HepG2 (cell line): ENCODE results near the gene HAS3. TPM values are rescaled to one million over a fixed set of nuclear protein-coding genes. Genes with fewer than 3 reads are reported as not detected.
A peak's percentile ranks its signal among the peaks of the same experiment; 100 is the strongest.

Experiments
- ATAC-seq: fragments of 200-7000 bp; cut with Tn5 transposase; 3 replicates; pipeline ENCODE4 v1.9.1; 2020; ENCODE audit warnings: mild to moderate bottlenecking, moderate library complexity
- BruUV-seq: library from RNA; stranded (reverse); fragments of 400-500 nt; replicated peaks from 2 replicates; lab custom pipeline; 2021; lab: Mats Ljungman, UMichigan
- CTCF ChIA-PET: fragments of 300-600 bp; formaldehyde crosslinking; extraction: SDS; loops from one replicate; lab custom pipeline; 2021; ENCODE audit warnings: low total read pairs, inconsistent platforms, low intra/inter-chr PET ratio; lab: Yijun Ruan, JAX
- POLR2A ChIA-PET: fragments of 350-600 bp; sonication (Branson Sonifier 250); formaldehyde crosslinking; loops from one replicate; lab custom pipeline; 2020; ENCODE audit warnings: antibody characterized with exemption, inconsistent platforms; lab: Yijun Ruan, JAX
- DNase-seq: peaks from one replicate; pipeline ENCODE4 v3.0.0-alpha.2; 2015; ENCODE audit warnings: low spot score
- FAIRE-seq: peaks from 3 replicates; lab custom pipeline; 2011; peaks lifted over from hg19 to GRCh38; lab: Jason Lieb, UNC
- H2AFZ ChIP-seq: one replicate; pipeline ENCODE4 v1.6.1; 2011; ENCODE audit warnings: low read length, inconsistent platforms
- H3K27ac ChIP-seq: fragments of 300-600 bp; 3 replicates; pipeline ENCODE4 v1.8.0; 2011; ENCODE audit warnings: mixed run types, mild to moderate bottlenecking, mixed read lengths, low read length, inconsistent platforms; ENCODE audit not compliant: insufficient read depth; ENCODE audit errors: extremely low read length
- H3K27me3 ChIP-seq, 2 experiments: fragments of 200-600 bp in 1 of 2; 2 replicates in 1 of 2; 3 replicates in 1 of 2; pipeline versions ENCODE4 v1.6.0 to v1.8.0; 2011; ENCODE audit warnings: low read length in 2 of 2, mild to moderate bottlenecking in 2 of 2, moderate library complexity in 2 of 2, inconsistent platforms in 1 of 2; ENCODE audit not compliant: insufficient read depth in 2 of 2, control insufficient read depth in 1 of 2
- H3K36me3 ChIP-seq, 2 experiments: fragments of 200-600 bp in 1 of 2; replicated peaks in 1 of 2; 2 replicates in 1 of 2; 3 replicates in 1 of 2; pipeline versions ENCODE4 v1.5.1 to v1.8.0; 2011; ENCODE audit warnings: low read length in 2 of 2, inconsistent platforms in 1 of 2; ENCODE audit not compliant: insufficient read depth in 2 of 2, control insufficient read depth in 1 of 2
- H3K4me1 ChIP-seq: 2 replicates; pipeline ENCODE4 v1.5.1; 2012; ENCODE audit warnings: low read length, inconsistent platforms; ENCODE audit not compliant: insufficient read depth
- H3K4me2 ChIP-seq: 2 replicates; pipeline ENCODE4 v1.6.0; 2011; ENCODE audit warnings: low read depth, low read length, inconsistent platforms
- H3K4me3 ChIP-seq, 3 experiments: fragments of 200-600 bp in 1 of 3; sonication (generic), shearing (Covaris generic) in 1 of 3; replicated peaks in 1 of 3; 2 replicates each; pipeline ENCODE4 v1.5.1; 2011 to 2016; ENCODE audit warnings: low read length in 3 of 3, inconsistent platforms in 2 of 3, low read depth in 2 of 3, mild to moderate bottlenecking in 2 of 3, control low read depth in 1 of 3, mixed read lengths in 1 of 3; ENCODE audit not compliant: insufficient read depth in 1 of 3
- H3K79me2 ChIP-seq: one replicate; pipeline ENCODE4 v1.6.1; 2011; ENCODE audit warnings: low read length, inconsistent platforms; ENCODE audit not compliant: insufficient read depth
- H3K9ac ChIP-seq: 2 replicates; pipeline ENCODE4 v1.6.0; 2011; ENCODE audit warnings: mild to moderate bottlenecking, low read depth, low read length, inconsistent platforms; ENCODE audit not compliant: insufficient read depth
- H3K9me3 ChIP-seq: 2 replicates; pipeline ENCODE4 v1.5.1; 2012; ENCODE audit warnings: mild to moderate bottlenecking, low read length
- H4K20me1 ChIP-seq: 2 replicates; pipeline ENCODE4 v1.6.0; 2011; ENCODE audit warnings: inconsistent platforms, mild to moderate bottlenecking, low read length, moderate library complexity; ENCODE audit not compliant: insufficient read depth
- CAMTA2 ChIP-seq: sonication (generic); formaldehyde crosslinking; IDR thresholded peaks from 2 replicates; pipeline ENCODE4 v1.4.0; 2020; ENCODE audit warnings: mild to moderate bottlenecking, missing genetic modification reagents, borderline replicate concordance
- CENPT ChIP-seq: sonication (generic); formaldehyde crosslinking; IDR thresholded peaks from 2 replicates; pipeline ENCODE4 v1.8.0; 2022; ENCODE audit warnings: low read depth, mild to moderate bottlenecking, moderate library complexity, missing genetic modification reagents
- GATAD2A ChIP-seq: IDR thresholded peaks from 2 replicates; pipeline ENCODE4 v1.6.1; 2016
- RAD21 ChIP-seq: fragments of 450-650 bp; formaldehyde crosslinking; IDR thresholded peaks from 2 replicates; pipeline ENCODE4 v1.5.0; 2020; ENCODE audit warnings: mild to moderate bottlenecking
- ZNF564 ChIP-seq: sonication (generic); formaldehyde crosslinking; IDR thresholded peaks from 2 replicates; pipeline ENCODE4 v1.8.1; 2023; ENCODE audit warnings: mild to moderate bottlenecking, missing genetic modification reagents
- ZNF619 ChIP-seq: sonication (generic); formaldehyde crosslinking; IDR thresholded peaks from 2 replicates; pipeline ENCODE4 v1.4.0; 2020; ENCODE audit warnings: mild to moderate bottlenecking, missing genetic modification reagents
- ZNF775 ChIP-seq: sonication (generic); formaldehyde crosslinking; IDR thresholded peaks from 2 replicates; pipeline ENCODE4 v1.4.0; 2020; ENCODE audit warnings: missing genetic modification reagents, mild to moderate bottlenecking, moderate library complexity, borderline replicate concordance
- ZNF788 ChIP-seq: sonication (generic); formaldehyde crosslinking; IDR thresholded peaks from 2 replicates; pipeline ENCODE4 v1.5.0; 2020; ENCODE audit warnings: mild to moderate bottlenecking, missing genetic modification reagents, borderline replicate concordance
- ZNF816 ChIP-seq: sonication (generic); formaldehyde crosslinking; IDR thresholded peaks from 2 replicates; pipeline ENCODE4 v1.8.0; 2022; ENCODE audit warnings: missing genetic modification reagents, mild to moderate bottlenecking, borderline replicate concordance
- ZNF850 ChIP-seq: sonication (generic); formaldehyde crosslinking; conservative IDR thresholded peaks from 2 replicates; pipeline ENCODE4 v1.9.0; 2021; ENCODE audit warnings: mild to moderate bottlenecking, missing genetic modification reagents
- WGBS: methylation state at CpG from one replicate; pipeline ENCODE4 v1.1.6; 2017; ENCODE audit warnings: low lambda C conversion rate; 5-methylcytosine and 5-hydroxymethylcytosine counted together
- in situ Hi-C: cut with HindIII; loops from 2 replicates; pipeline ENCODE4 v1.10.0; 2017; ENCODE audit warnings: low pct_unique_long_range_greater_than_20kb; ENCODE audit not compliant: extremely low pct_ligation_motif_present
- intact Hi-C: fragments of 100-400 bp; cut with micrococcal nuclease; formaldehyde crosslinking; loops from one replicate; pipeline ENCODE4 v1.10.0; 2022; ENCODE audit not compliant: unreplicated experiment
- polyA plus RNA-seq, 8 experiments: library from polyadenylated mRNA; depleted of rRNA in 3 of 8; stranded (reverse) in 7 of 8; unstranded in 1 of 8; fragments of >200 nt; fragmentation: Illumina TruSeq in 4 of 8; extraction: Trizol in 4 of 8; gene quantifications; 2 replicates each; pipeline versions ENCODE4 v1.2.1 to v1.2.3, GENCODE V29; 2011 to 2016; ENCODE audit warnings: low read depth in 4 of 8, missing spikeins in 1 of 8, mixed read lengths in 1 of 8; ENCODE audit not compliant: insufficient read depth in 1 of 8
- total RNA-seq, 5 experiments: library from RNA; depleted of rRNA; stranded (reverse); fragments of >200 nt; fragmentation: Illumina TruSeq; extraction: Trizol; gene quantifications; 2 replicates each; pipeline ENCODE4 v1.2.3, GENCODE V29; 2016; ENCODE audit warnings: low read depth in 1 of 5
- TF ChIP-seq, protein P1 (sequence below): sonication (generic); formaldehyde crosslinking; IDR thresholded peaks from 2 replicates; pipeline ENCODE4 v1.8.0; 2022; ENCODE audit warnings: mild to moderate bottlenecking, missing genetic modification reagents; ENCODE audit not compliant: insufficient replicate concordance
- TF ChIP-seq, protein P2 (sequence below): sonication (generic); formaldehyde crosslinking; IDR thresholded peaks from 2 replicates; pipeline ENCODE4 v1.4.0; 2020; ENCODE audit warnings: mild to moderate bottlenecking, missing genetic modification reagents
- TF ChIP-seq, protein P3 (sequence below), 2 experiments: fragments of 450-650 bp in 1 of 2; sonication (generic) in 1 of 2; formaldehyde crosslinking; IDR thresholded peaks; 2 replicates each; pipeline versions ENCODE4 v1.5.0 to v1.8.0; 2020 to 2022; ENCODE audit warnings: mild to moderate bottlenecking in 1 of 2, missing genetic modification reagents in 1 of 2
- TF ChIP-seq, protein P4 (sequence below): sonication (generic); formaldehyde crosslinking; IDR thresholded peaks from 2 replicates; pipeline ENCODE4 v1.4.0; 2020; ENCODE audit warnings: missing genetic modification reagents, borderline replicate concordance

HAS3 gene
- total and polyA plus RNA-seq, 2 of the 13 experiments (the other 11 are each of a cell fraction or from before 2014, with no cell fraction given) = 0.04 to 0.30 TPM

DNA sequence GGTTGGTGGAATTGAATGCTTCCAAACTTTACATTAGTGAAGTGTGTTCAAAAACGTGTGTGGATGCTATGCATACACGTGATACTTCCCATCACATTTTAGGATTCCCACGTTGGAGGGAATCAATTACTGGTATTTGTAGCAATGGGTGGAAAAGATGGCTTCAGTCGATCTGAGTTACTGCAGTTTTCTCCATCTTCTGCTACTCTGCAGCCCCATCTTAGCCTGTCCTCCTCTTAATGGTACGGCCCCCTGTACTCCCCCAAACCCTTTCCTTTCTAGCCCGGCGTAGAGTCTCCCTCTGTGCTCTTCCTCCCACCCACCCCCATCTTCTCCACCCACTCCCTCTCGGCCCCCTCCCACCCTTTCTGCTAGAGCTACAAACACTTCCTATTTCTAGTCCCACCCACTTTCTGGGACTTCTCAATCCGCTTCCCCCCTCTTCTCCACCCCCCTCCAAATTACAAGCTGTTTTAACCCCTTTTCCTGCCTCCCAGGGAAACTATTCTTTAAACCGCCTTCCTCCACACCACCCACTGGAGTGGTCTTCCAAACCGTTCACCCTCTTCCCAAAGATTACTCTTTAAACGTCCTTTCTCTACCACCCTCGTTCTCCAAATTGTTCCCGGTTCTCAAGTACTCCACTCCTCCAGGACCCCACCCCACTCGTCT, 25.9 kb downstream of the HAS3 start (continued):
- TF ChIP-seq, protein P1, sequence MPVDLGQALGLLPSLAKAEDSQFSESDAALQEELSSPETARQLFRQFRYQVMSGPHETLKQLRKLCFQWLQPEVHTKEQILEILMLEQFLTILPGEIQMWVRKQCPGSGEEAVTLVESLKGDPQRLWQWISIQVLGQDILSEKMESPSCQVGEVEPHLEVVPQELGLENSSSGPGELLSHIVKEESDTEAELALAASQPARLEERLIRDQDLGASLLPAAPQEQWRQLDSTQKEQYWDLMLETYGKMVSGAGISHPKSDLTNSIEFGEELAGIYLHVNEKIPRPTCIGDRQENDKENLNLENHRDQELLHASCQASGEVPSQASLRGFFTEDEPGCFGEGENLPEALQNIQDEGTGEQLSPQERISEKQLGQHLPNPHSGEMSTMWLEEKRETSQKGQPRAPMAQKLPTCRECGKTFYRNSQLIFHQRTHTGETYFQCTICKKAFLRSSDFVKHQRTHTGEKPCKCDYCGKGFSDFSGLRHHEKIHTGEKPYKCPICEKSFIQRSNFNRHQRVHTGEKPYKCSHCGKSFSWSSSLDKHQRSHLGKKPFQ (CRISPR knock-in tag) = peak; percentile 3
- no peak for TF ChIP-seq ZNF850 (CRISPR knock-in tag)
- 0 out of 2 replicates have a peak, but pooled peaks have one; percentile 10 for TF ChIP-seq ZNF564 (CRISPR knock-in tag)
- TF ChIP-seq GATAD2A = 0 out of 2 replicates have a peak, but pooled peaks have one; percentile 4

DNA sequence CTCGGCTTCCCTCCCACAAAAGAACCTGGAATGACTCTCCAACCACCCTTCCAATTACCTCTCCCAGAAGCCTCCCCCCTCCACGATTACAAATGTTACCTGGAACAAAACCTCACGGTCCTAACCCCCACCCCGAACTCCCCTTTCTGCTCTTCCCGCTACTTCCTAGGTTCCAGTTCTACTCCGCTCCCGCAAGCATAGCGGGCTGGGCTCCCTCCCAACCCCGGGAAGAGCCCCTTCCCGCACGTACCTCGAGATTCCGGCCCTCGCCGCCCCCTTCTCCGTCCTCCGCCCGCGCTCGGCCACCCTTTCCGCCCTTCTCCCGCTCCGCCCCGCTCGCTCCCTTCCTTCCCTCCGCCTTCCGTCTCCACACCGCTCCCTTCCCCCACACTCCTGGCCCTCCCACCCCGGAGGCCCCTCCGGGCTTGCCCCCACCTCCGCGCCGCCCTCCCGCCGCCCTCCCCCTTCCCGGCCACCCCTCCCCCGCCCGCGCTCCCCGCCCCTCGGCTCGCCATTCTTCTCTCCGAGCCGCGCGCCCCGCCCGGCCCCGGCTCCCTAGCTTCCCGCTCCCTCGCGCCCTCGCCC, 26.5 kb downstream of the HAS3 start:
- Histone ChIP-seq H3K36me3 (peaks cover under 1 to 22% of the 10 kb centered on the region in 2 experiments; a peak in 4 of 5 replicates), H4K20me1 (0 out of 2 replicates have a peak, but pooled peaks cover 3% of the 10 kb centered on the region), H3K27me3 (no peaks in the 10 kb centered on the region; a peak in 1 of 5 replicates), H3K79me2 (peaks cover 71% of the 10 kb centered on the region), H3K9me3 (no peaks in the 10 kb centered on the region), H3K9ac (peak overlapping the region; percentile 99), H3K4me2 (peak overlapping the region; percentile 83), H3K4me1 (peaks cover 50% of the 10 kb centered on the region), H2AFZ (no peak overlapping the region), H3K4me3 (peak overlapping the region; percentile 87 to 98 (median 91)), H3K27ac (peak overlapping the region; percentile 97)
- ChIA-PET POLR2A (interaction anchor here (0.6 to 1.6 kb wide), 6 partner anchors 18 to 288 kb away, joined by 3 to 11 read pairs (median 3); partner anchors contain the start of gene SNTB2), CTCF (no interaction called here)
- ATAC-seq (peak; percentile 76), DNase-seq (peak; percentile 79), FAIRE-seq (no peak)
- in situ Hi-C loops = no loop called here
- no TSS peak for BruUV-seq
- 2% methylated on average over 53 of the region's 53 CpGs for WGBS
- intact Hi-C loops = loop anchor here (10.0 kb wide), 1 partner anchor 607 kb away; no protein-coding TSS in a partner anchor
- TF ChIP-seq, protein P2, sequence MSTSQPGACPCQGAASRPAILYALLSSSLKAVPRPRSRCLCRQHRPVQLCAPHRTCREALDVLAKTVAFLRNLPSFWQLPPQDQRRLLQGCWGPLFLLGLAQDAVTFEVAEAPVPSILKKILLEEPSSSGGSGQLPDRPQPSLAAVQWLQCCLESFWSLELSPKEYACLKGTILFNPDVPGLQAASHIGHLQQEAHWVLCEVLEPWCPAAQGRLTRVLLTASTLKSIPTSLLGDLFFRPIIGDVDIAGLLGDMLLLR (CRISPR knock-in tag) = no peak
- TF ChIP-seq CENPT (CRISPR knock-in tag) (no peak), ZNF816 (CRISPR knock-in tag) (peak; percentile 75; the same call in 1 of the 2 replicates), ZNF619 (CRISPR knock-in tag) (peak; percentile 60; the same call in 1 of the 2 replicates), CAMTA2 (CRISPR knock-in tag) (0 out of 2 replicates have a peak, but pooled peaks have one; percentile 8), RAD21 (CRISPR knock-in tag) (peak; percentile 20; the same call in 1 of the 2 replicates), ZNF788 (CRISPR knock-in tag) (peak; percentile 58; the same call in 1 of the 2 replicates), ZNF775 (CRISPR knock-in tag) (0 out of 2 replicates have a peak, but pooled peaks have one; percentile 14)
- TF ChIP-seq, protein P3, sequence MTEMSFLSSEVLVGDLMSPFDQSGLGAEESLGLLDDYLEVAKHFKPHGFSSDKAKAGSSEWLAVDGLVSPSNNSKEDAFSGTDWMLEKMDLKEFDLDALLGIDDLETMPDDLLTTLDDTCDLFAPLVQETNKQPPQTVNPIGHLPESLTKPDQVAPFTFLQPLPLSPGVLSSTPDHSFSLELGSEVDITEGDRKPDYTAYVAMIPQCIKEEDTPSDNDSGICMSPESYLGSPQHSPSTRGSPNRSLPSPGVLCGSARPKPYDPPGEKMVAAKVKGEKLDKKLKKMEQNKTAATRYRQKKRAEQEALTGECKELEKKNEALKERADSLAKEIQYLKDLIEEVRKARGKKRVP (CRISPR knock-in tag; IDR thresholded peaks at IDR 0.05) = 0 out of 4 replicates have a peak, but pooled peaks of 1 of the 2 experiments have one; percentile 11
- TF ChIP-seq, protein P4, sequence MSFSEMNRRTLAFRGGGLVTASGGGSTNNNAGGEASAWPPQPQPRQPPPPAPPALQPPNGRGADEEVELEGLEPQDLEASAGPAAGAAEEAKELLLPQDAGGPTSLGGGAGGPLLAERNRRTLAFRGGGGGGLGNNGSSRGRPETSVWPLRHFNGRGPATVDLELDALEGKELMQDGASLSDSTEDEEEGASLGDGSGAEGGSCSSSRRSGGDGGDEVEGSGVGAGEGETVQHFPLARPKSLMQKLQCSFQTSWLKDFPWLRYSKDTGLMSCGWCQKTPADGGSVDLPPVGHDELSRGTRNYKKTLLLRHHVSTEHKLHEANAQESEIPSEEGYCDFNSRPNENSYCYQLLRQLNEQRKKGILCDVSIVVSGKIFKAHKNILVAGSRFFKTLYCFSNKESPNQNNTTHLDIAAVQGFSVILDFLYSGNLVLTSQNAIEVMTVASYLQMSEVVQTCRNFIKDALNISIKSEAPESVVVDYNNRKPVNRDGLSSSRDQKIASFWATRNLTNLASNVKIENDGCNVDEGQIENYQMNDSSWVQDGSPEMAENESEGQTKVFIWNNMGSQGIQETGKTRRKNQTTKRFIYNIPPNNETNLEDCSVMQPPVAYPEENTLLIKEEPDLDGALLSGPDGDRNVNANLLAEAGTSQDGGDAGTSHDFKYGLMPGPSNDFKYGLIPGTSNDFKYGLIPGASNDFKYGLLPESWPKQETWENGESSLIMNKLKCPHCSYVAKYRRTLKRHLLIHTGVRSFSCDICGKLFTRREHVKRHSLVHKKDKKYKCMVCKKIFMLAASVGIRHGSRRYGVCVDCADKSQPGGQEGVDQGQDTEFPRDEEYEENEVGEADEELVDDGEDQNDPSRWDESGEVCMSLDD (CRISPR knock-in tag) = no peak
